HCT116 (cell line): Measurements from ENCODE around the gene HES5. TPM values are rescaled to one million over a fixed set of nuclear protein-coding genes. Genes with fewer than 3 reads are reported as not detected.
A peak's percentile ranks its signal among the peaks of the same experiment; 100 is the strongest.

Source experiments
- ATAC-seq: fragments of 200-7000 bp; cut with Tn5 transposase; 2 replicates; pipeline ENCODE4 v1.9.1; 2020; ENCODE audit warnings: mild to moderate bottlenecking, moderate library complexity
- BruUV-seq: library from RNA; stranded (reverse); fragments of 400-500 nt; replicated peaks from 2 replicates; lab custom pipeline; 2021; lab: Mats Ljungman, UMichigan
- CTCF ChIA-PET: fragments of 300-600 bp; sonication (Branson Sonifier 250); formaldehyde crosslinking; loops from one replicate; lab custom pipeline; 2021; ENCODE audit warnings: antibody characterized with exemption; lab: Charles Lee
- POLR2A ChIA-PET: fragments of 300-600, 350-600 bp; sonication (Branson Sonifier 250); formaldehyde crosslinking; loops from one replicate; lab custom pipeline; 2021; ENCODE audit warnings: antibody characterized with exemption; lab: Charles Lee
- RAD21 ChIA-PET, 2 experiments: fragments of 300-600 bp; sonication (Branson Sonifier 250); formaldehyde crosslinking; loops; one replicate each; lab custom pipeline; 2023; ENCODE audit warnings: low total read pairs in 2 of 2; ENCODE audit not compliant: uncharacterized antibody in 2 of 2, unreplicated experiment in 2 of 2, low non-redundant PET in 1 of 2; lab: Charles Lee
- DNase-seq: peaks from one replicate; pipeline ENCODE4 v3.0.0-alpha.2; 2010; ENCODE audit warnings: low read depth, low spot score
- H2AFZ ChIP-seq: fragments of 200-600 bp; shearing (Covaris generic), sonication (generic); 2 replicates; pipeline ENCODE4 v1.6.1; 2017; ENCODE audit warnings: low read depth, mixed run types, mixed read lengths, antibody characterized with exemption, low read length; ENCODE audit not compliant: poor library complexity, severe bottlenecking
- H3K27ac ChIP-seq: 2 replicates; pipeline ENCODE4 v1.5.1; 2012; ENCODE audit warnings: low read depth, low read length
- H3K27me3 ChIP-seq: fragments of 200-600 bp; sonication (generic); 2 replicates; pipeline ENCODE4 v1.6.1; 2016; ENCODE audit warnings: mixed run types, low read length, mixed read lengths; ENCODE audit not compliant: insufficient read depth
- H3K36me3 ChIP-seq, 2 experiments: fragments of 200-500 bp in 1 of 2; fragments of 200-600 bp in 1 of 2; sonication (Bioruptor generic) in 1 of 2; sonication (generic) in 1 of 2; 2 replicates each; pipeline versions ENCODE4 v1.5.1 to v1.6.1; 2014 to 2016; ENCODE audit warnings: low read length in 2 of 2, inconsistent platforms in 1 of 2, mixed read lengths in 1 of 2, mixed run types in 1 of 2; ENCODE audit not compliant: insufficient read depth in 2 of 2, control insufficient read depth in 1 of 2
- H3K4me1 ChIP-seq, 2 experiments: fragments of 200-600 bp in 1 of 2; sonication (generic) in 1 of 2; 2 replicates each; pipeline versions ENCODE4 v1.5.1 to v1.6.1; 2012 to 2017; ENCODE audit warnings: low read length in 2 of 2, inconsistent platforms in 1 of 2, mild to moderate bottlenecking in 1 of 2, mixed read lengths in 1 of 2, mixed run types in 1 of 2, moderate library complexity in 1 of 2; ENCODE audit not compliant: insufficient read depth in 2 of 2, control insufficient read depth in 1 of 2
- H3K4me2 ChIP-seq: fragments of 200-600 bp; sonication (generic); 2 replicates; pipeline ENCODE4 v1.6.1; 2017; ENCODE audit warnings: mixed run types, low read length, mixed read lengths
- H3K4me3 ChIP-seq, 2 experiments: fragments of 200-600 bp in 1 of 2; sonication (generic) in 1 of 2; replicated peaks in 1 of 2; 2 replicates each; pipeline ENCODE4 v1.5.1; 2011 to 2016; ENCODE audit warnings: low read length in 2 of 2, control low read depth in 1 of 2, low read depth in 1 of 2, mild to moderate bottlenecking in 1 of 2, mixed read lengths in 1 of 2, mixed run types in 1 of 2
- H3K79me2 ChIP-seq: fragments of 200-600 bp; sonication (generic); 2 replicates; pipeline ENCODE4 v1.6.1; 2017; ENCODE audit warnings: mild to moderate bottlenecking, mixed run types, low read length, moderate library complexity, mixed read lengths; ENCODE audit not compliant: insufficient read depth
- H3K9ac ChIP-seq: fragments of 200-600 bp; sonication (generic); 2 replicates; pipeline ENCODE4 v1.6.1; 2016; ENCODE audit warnings: low read length, mixed read lengths
- H3K9me2 ChIP-seq: fragments of 200-600 bp; sonication (generic), shearing (Covaris generic); 2 replicates; pipeline ENCODE4 v1.6.1; 2017; ENCODE audit warnings: mixed run types, mild to moderate bottlenecking, moderate library complexity; ENCODE audit not compliant: insufficient read depth
- H3K9me3 ChIP-seq, 2 experiments: fragments of 200-500 bp in 1 of 2; fragments of 200-600 bp in 1 of 2; sonication (Bioruptor generic) in 1 of 2; sonication (generic) in 1 of 2; 2 replicates each; pipeline ENCODE4 v1.6.1; 2014 to 2017; ENCODE audit warnings: low read length in 2 of 2, mixed read lengths in 2 of 2, inconsistent platforms in 1 of 2, low read depth in 1 of 2, mild to moderate bottlenecking in 1 of 2, mixed run types in 1 of 2, moderate library complexity in 1 of 2; ENCODE audit not compliant: control insufficient read depth in 1 of 2, insufficient read depth in 1 of 2
- H4K20me1 ChIP-seq: fragments of 200-600 bp; sonication (generic), shearing (Covaris generic); 2 replicates; pipeline ENCODE4 v1.6.1; 2017; ENCODE audit warnings: mixed run types, mild to moderate bottlenecking, moderate library complexity; ENCODE audit not compliant: insufficient read depth
- CEBPB ChIP-seq: IDR thresholded peaks from 2 replicates; pipeline ENCODE4 v1.6.1; 2012; ENCODE audit warnings: low read depth
- CTCF ChIP-seq, 3 experiments: fragments of 200-600 bp in 1 of 3; sonication (generic) in 1 of 3; IDR thresholded peaks in 2 of 3; conservative IDR thresholded peaks in 1 of 3; 2 replicates each; pipeline ENCODE4 v1.5.1; 2012 to 2017; ENCODE audit warnings: low read depth in 2 of 3, low read length in 2 of 3, antibody characterized with exemption in 1 of 3, borderline replicate concordance in 1 of 3, control low read depth in 1 of 3, mild to moderate bottlenecking in 1 of 3, mixed read lengths in 1 of 3, mixed run types in 1 of 3, moderate library complexity in 1 of 3; ENCODE audit not compliant: insufficient read depth in 1 of 3
- EGR1 ChIP-seq: IDR thresholded peaks from 2 replicates; pipeline ENCODE4 v1.6.1; 2012; ENCODE audit warnings: low read depth
- JUND ChIP-seq: IDR thresholded peaks from 2 replicates; pipeline ENCODE4 v1.6.1; 2012
- POLR2A ChIP-seq: IDR thresholded peaks from 2 replicates; pipeline ENCODE4 v1.7.0; 2011; ENCODE audit warnings: borderline replicate concordance; ENCODE audit not compliant: insufficient read depth, insufficient read length; ENCODE audit errors: extremely low read depth
- RAD21 ChIP-seq: IDR thresholded peaks from 2 replicates; pipeline ENCODE4 v1.6.1; 2012; ENCODE audit warnings: low read depth, mild to moderate bottlenecking
- SIN3A ChIP-seq: IDR thresholded peaks from 2 replicates; pipeline ENCODE4 v1.6.1; 2012; ENCODE audit warnings: low read depth
- intact Hi-C: fragments of 100-400 bp; cut with micrococcal nuclease; formaldehyde crosslinking; loops from 2 replicates; pipeline ENCODE4 v1.10.0; 2022
- total RNA-seq: library from RNA; stranded (reverse); gene quantifications from one replicate; pipeline ENCODE4 v1.2.1, GENCODE V29; 2021; ENCODE audit not compliant: unreplicated experiment

Gene HES5
- total RNA-seq, 1 experiment from 2014 or later = not detected

- H3K27ac ChIP-seq = no peak overlapping the region
- no peaks in the 10 kb centered on the region for H3K36me3 ChIP-seq
- RAD21 ChIA-PET = no interaction called here
- no peaks in the 10 kb centered on the region for H3K79me2 ChIP-seq
- H3K9ac ChIP-seq = no peak overlapping the region
- H3K9me2 ChIP-seq = no peaks in the 10 kb centered on the region
- no peak for DNase-seq
- H3K9me3 ChIP-seq = no peaks in the 10 kb centered on the region
- H3K4me1 ChIP-seq = no peaks in the 10 kb centered on the region
- no peaks in the 10 kb centered on the region for H4K20me1 ChIP-seq
- TF ChIP-seq CEBPB = no peak
- no peak for TF ChIP-seq JUND
- no peak for TF ChIP-seq SIN3A
- TF ChIP-seq CTCF (IDR thresholded peaks at IDR 0.05 in 2 of 3, conservative IDR thresholded peaks at IDR 0.05 in 1 of 3; ENCODE audit: borderline replicate concordance in 1 of 3, insufficient read depth in 1 of 3, low read depth in 2 of 3, low read length in 2 of 3) = peak in 2 of 3 experiments; percentile 46 to 48; a peak in 4 of 6 replicates
- TF ChIP-seq EGR1 = no peak
- TF ChIP-seq RAD21 = no peak
- no peak for TF ChIP-seq POLR2A
- ATAC-seq = peak; percentile 38; the same call in 1 of the 2 replicates
- intact Hi-C loops = no loop called here
- CTCF ChIA-PET = no interaction called here
- H3K4me3 ChIP-seq = no peak overlapping the region
- POLR2A ChIA-PET = no interaction called here
- BruUV-seq = no TSS peak
- no peak overlapping the region for H2AFZ ChIP-seq
- H3K27me3 ChIP-seq = no peaks in the 10 kb centered on the region
- H3K4me2 ChIP-seq = no peak overlapping the region
Measured at GRCh38 chr1:2554621-2555387, 24.7 kb upstream of the HES5 start.
